ENCODE data around the gene LPCAT1.
"Not testable (repeated sequence)": the region's sequence is repeated elsewhere in the genome, so short reads cannot be mapped to it uniquely, and the experiment has no call there.

Gene LPCAT1

GRCh38 chr5:1564824-1565736 lies 41.3 kb upstream of the LPCAT1 start:
- TF ChIP-seq, protein P1, sequence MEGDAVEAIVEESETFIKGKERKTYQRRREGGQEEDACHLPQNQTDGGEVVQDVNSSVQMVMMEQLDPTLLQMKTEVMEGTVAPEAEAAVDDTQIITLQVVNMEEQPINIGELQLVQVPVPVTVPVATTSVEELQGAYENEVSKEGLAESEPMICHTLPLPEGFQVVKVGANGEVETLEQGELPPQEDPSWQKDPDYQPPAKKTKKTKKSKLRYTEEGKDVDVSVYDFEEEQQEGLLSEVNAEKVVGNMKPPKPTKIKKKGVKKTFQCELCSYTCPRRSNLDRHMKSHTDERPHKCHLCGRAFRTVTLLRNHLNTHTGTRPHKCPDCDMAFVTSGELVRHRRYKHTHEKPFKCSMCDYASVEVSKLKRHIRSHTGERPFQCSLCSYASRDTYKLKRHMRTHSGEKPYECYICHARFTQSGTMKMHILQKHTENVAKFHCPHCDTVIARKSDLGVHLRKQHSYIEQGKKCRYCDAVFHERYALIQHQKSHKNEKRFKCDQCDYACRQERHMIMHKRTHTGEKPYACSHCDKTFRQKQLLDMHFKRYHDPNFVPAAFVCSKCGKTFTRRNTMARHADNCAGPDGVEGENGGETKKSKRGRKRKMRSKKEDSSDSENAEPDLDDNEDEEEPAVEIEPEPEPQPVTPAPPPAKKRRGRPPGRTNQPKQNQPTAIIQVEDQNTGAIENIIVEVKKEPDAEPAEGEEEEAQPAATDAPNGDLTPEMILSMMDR (IDR thresholded peaks at IDR 0.05; ENCODE audit: borderline replicate concordance, control extremely low read depth, extremely low read depth, insufficient read depth, missing control alignments), result no peak
- DNase-seq (ENCODE audit: low spot score), result no peak
- in situ Hi-C loops (cut with MboI; ENCODE audit: low sequenced_read_pairs, unreplicated experiment), result no loop called here

DNA sequence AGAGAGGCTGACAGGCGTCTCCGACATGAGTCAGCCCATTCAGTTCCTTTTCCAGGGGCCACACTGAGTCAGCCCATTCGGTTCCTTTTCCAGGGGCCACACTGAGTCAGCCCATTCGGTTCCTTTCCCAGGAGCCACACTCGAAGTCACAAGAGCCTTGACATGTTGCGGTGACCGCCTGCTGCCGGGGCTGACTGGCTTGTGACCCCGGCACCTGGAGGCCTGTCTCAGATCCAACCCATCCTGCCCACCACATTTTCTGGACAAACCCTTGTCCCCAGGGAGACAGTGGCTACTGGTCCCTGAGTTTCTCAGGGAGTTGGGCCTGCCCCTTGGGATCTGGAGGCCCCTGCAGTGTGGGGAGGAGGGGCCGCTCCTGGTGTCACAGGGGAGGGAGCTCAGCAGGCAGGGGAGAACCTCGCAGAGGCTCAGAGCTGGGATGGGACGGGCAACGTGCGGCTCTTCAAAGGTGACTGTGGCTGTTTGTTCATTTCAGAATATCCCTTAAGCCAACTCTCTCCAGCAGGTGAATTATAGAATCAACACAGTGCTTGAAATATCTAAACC lies 40.5 kb upstream of the LPCAT1 start:
- TF ChIP-seq, protein P1 (IDR thresholded peaks at IDR 0.05; ENCODE audit: borderline replicate concordance, control extremely low read depth, extremely low read depth, insufficient read depth, missing control alignments), result no peak
- in situ Hi-C loops (cut with MboI; ENCODE audit: low sequenced_read_pairs, unreplicated experiment), result no loop called here
- DNase-seq (ENCODE audit: low spot score), result no peak

- peak; percentile 40 for DNase-seq (ENCODE audit: low spot score)
Observed at GRCh38 chr5:1563617-1564181, 39.9 kb upstream of the LPCAT1 start.

DNA sequence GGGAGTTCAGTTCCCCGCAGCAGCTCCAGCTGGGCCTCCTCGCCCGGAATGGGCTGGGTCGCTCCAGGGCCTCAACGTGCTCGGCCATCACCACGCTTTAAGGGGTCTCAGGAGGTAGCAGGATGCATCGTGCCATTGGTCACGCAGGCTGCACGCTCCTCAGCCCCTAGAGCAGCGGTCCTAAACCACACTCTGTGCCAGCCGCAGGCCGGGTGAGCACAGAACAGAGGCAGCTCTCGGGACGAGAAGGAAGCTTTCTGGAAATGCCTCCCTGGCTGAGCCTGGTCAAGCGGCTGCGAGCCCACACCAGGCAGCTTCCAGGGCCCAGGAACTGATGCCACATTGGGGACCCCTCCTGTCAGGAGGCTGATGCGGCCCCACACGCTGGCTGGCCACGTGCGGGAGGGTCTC lies 39.3 kb upstream of the LPCAT1 start:
- in situ Hi-C loops (cut with MboI; ENCODE audit: low sequenced_read_pairs, unreplicated experiment), result no loop called here
- peak; percentile 31 for DNase-seq (ENCODE audit: low spot score)
- TF ChIP-seq, protein P1 (IDR thresholded peaks at IDR 0.05; ENCODE audit: borderline replicate concordance, control extremely low read depth, extremely low read depth, insufficient read depth, missing control alignments), result no peak

More at GRCh38 chr5:1563617-1564181, 39.9 kb upstream of the LPCAT1 start:
- in situ Hi-C loops (cut with MboI; ENCODE audit: low sequenced_read_pairs, unreplicated experiment), result no loop called here
- TF ChIP-seq, protein P1 (IDR thresholded peaks at IDR 0.05; ENCODE audit: borderline replicate concordance, control extremely low read depth, extremely low read depth, insufficient read depth, missing control alignments), result no peak

GRCh38 chr5:1562599-1562998 lies 38.8 kb upstream of the LPCAT1 start:
- TF ChIP-seq, protein P1 (IDR thresholded peaks at IDR 0.05; ENCODE audit: borderline replicate concordance, control extremely low read depth, extremely low read depth, insufficient read depth, missing control alignments), result no peak
- in situ Hi-C loops (cut with MboI; ENCODE audit: low sequenced_read_pairs, unreplicated experiment), result no loop called here
- DNase-seq (ENCODE audit: low spot score), result no peak

DNA sequence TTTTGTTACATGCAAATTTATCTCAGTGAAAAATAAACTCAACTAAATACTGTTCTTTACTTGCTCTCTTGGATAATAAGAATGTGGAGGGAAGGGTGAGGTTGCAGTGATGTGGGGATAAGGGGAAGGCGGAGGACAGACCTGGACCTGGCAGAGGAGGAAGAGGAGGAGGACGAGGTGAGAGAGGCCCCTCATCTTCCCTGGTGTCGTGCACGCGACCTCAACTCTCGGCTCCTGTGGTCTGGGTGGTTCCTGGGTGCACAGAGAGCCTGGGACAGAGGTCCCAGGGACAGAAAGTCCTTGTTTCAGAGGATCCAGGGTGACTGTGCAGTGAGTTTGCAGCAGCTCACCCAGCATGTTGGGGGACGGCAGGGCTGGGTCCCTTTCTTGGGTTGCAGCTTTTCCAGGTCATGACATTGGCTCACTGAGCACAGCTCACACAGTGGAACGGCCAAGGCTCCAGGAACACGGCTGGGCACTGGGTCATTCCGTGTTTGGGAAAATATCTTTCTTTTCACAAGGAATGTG lies 37.7 kb upstream of the LPCAT1 start:
- in situ Hi-C loops (cut with MboI; ENCODE audit: low sequenced_read_pairs, unreplicated experiment), result no loop called here
- DNase-seq (ENCODE audit: low spot score), result no peak
- TF ChIP-seq, protein P1 (IDR thresholded peaks at IDR 0.05; ENCODE audit: borderline replicate concordance, control extremely low read depth, extremely low read depth, insufficient read depth, missing control alignments), result no peak

- DNase-seq (ENCODE audit: low spot score); in situ Hi-C loops (cut with MboI; ENCODE audit: low sequenced_read_pairs, unreplicated experiment): not testable (repeated sequence)
Observed at GRCh38 chr5:1560499-1560898, 36.7 kb upstream of the LPCAT1 start.

Measured in GM13976 (cell line).